NCI-H510A treated with DMSO at 0.1 percent for 48 hours (cell line): ENCODE data around the gene CALML5.

Source experiments
- DNase-seq: peaks from one replicate; lab custom pipeline; 2025; lab: John Stamatoyannopoulos, UW

CALML5 gene

DNA sequence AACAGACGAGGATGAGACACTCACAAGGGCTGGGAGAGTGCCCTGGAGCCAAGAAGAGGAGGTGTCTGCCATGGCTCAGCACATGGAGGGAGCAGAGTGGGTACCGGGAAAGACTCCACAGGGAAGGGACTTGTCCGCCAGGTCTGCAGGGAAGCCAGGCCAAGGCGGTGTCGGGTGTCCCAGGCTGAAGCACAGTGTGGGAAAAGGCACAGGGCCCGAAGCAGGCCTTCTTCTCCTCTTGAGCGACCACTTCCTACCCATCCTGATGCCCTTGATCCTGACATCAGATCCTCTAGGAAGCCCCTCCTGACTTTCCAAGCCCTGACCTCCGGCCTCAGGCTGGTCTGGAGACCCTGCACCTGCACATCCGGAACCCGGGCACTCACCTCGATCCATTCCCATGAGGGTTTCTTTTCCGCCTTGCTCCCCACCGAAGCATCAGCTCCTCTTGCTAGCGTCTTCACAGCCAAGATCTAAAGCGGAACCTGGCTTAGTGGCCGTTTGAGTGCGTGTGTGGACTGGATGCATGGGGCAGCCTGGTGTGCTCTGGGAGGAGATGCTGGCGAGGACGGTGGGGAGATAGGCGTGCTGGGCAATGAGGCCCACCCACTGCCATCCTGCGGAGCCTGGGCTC lies 33.8 kb upstream of the CALML5 start:
- DNase-seq = no peak

DNA sequence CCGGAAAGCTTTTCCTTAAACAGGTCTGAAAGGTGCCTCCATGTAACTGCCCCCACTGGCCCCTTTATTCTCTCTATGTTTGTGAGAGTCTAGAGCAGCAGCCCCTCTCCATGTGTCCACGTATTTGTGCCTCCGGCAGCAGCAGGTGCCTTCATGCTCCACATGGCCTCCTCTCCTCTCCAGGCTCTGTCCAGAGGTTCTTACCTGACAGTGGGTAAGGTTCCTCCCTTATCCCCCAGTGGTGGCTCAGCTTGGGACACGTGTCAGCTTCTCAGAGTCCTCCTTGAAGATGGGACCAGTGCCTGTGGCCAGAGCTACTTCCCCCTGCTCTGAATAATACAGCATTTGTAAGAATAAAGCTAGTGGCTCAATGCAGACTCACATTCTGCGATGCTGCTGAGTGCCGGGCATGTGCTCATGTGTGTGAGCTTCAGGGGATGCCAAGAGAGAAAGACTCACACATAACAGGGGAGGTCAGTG lies 33.3 kb upstream of the CALML5 start:
- no peak for DNase-seq

DNA sequence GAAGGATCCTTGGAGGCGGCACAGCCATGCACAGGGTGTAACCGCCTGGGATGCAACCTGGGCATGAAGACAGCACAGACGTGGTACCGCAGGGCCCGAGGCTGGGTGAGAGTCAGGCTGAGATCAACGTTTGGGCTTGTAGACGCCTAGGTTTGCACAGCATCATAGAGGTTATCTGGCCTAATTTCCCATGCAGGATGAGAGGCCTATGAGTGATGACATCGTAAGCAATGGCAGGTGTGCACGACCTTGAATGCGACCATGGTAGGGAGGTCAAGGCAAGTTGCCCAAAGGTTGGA lies 32.9 kb upstream of the CALML5 start:
- DNase-seq = no peak

DNA sequence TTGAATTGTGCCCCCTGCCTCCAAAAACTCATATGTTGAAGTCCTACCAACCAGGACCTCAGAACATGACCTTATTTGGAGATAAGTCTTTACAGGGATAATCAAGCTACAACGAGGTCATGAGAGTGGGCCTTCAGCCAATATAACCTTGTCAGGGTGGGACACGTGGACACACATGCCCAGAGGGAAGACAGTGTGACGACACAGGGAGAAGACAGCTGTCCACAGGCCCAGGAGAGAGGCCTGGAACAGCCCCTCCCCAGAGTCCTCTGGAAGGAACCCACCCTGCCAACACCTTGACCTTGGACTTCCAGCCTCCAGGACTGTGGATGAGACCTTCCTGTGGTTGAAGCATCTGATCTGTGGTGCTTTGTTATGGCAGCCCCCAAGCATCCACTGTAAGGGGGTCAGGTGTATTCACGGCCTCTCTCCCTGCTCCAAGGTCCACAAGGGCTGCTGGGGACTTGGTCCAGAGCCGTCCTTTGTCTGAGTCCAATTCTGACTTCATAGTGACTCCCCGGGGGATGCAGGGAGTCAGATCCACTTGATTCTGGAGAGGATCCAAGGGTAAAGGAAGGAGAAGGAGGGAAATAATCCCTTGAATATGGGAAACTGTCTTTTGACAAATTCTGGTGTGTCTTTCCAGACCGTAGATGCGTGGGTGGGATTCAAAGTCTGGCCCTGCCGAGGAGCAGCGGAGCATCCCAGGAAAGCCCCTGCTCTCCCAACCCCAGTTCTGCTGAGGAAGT lies 32.4 kb upstream of the CALML5 start:
- no peak for DNase-seq

DNA sequence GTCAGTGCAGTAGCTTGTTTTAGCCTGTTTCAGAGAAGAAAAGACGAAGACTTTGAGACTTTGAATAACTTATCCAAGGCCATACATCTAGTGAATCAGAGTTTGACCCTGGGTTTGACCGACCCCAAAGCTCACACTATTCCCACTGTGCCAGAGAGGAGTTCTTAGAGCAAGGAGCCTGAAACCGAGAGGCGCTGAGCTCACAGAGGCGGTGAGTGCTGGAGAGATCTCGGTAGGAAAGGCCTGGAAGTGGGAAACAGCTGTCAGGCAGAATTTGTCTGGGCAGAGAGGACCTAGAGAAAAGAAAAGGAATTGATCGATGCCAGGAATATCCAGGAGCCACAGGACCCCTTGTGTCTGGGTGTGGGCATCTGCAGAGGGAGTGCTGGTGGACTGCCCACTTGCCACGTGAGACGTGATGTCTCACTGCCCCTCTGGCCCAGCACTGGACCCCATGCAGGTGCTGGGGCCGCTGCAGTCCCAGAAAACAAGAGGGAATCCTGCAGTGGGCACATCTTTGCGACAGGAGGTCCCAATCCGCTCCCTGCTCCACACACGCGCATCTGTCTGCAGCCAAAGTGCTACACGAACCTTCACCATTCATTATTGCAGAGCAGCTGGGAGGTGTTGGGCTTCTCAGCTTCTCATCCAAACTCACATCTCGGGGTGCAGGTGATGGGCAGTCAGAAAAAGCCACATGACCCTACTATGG lies 31.6 kb upstream of the CALML5 start:
- no peak for DNase-seq

DNA sequence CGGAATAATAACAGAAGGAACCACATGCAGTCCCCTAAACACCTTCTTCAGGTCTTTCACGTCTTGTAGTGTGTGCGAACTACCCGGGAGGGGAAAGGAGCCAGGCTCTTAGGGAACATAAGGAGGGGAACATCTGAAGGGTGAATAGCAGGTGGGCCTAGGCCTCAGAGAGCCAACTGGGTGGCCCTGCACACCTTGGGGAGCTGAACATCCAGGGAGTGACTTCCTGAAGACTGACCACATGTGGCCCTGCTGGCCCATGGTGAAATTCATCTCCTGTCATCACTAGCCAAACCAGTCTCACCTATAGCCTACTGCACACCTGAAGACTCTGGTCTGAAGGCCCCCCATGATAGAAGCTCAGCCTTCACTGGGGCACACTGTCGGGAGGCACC lies 31.0 kb upstream of the CALML5 start:
- DNase-seq = no peak

DNA sequence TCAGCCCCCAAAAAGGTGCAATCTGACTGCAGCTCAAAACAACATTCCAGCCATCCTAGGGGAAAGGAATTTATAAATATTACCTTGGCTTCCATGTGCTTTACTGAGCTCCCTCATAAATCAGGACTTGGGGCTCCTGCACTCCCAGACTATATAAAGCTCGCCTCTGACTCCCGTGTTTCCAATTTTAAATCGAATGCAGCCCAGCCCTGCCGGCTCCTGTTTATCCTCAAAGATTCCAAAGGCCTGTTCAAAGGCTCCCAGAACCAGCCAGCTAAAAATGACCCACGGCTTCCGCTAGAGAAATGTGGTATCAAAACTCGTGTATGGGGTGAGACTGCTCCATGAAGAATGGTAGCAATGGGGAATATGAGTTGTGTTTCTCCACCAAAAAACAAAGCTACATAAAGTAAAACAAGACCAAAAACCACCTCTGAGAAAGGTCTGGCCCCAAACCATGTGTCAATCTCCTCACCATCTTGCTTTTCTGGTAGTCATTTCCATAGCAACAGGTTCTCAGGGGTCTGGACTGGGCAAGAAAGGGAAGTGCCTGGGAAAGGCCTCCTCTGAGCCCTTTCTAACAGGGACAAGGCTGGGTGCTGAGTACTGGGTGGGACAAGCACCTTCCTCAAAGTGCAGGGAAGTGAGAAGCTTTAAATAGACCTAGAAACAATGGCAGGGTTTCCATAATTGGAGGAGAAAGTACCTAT lies 30.5 kb upstream of the CALML5 start:
- no peak for DNase-seq

DNA sequence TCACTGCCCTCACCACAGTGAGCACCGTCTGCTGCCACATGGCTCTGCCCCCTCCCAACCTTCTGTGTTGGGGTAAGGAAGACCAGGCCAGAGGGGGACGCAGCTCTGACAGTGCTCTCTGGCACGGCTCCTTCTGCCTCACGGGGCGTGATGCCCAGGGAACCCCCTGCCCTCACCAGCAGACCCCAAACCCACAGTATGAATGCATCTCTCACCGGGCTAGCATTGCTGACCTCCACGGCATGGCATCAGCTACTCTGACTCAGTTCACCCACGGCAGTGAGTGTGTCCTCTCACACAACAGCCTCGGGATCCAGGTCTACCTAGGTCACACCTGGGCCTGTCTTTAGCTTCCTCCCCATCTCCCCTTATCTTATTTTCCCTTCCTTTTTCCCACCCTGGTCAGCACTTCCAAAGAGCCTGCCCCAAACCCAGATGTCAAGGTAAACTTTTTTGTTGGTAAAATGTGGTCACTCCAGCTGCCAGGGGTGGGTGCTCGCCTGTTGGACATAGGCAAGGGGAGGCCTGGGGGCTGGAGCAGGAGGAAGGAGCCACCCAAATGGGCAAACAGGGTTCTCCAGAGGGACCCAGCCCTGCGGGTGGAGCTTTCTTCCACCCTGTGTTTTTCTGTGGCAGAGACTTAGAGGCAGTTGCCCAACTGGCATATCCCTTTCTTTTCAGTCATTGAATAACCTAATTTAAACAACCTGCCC lies 29.8 kb upstream of the CALML5 start:
- no peak for DNase-seq

DNA sequence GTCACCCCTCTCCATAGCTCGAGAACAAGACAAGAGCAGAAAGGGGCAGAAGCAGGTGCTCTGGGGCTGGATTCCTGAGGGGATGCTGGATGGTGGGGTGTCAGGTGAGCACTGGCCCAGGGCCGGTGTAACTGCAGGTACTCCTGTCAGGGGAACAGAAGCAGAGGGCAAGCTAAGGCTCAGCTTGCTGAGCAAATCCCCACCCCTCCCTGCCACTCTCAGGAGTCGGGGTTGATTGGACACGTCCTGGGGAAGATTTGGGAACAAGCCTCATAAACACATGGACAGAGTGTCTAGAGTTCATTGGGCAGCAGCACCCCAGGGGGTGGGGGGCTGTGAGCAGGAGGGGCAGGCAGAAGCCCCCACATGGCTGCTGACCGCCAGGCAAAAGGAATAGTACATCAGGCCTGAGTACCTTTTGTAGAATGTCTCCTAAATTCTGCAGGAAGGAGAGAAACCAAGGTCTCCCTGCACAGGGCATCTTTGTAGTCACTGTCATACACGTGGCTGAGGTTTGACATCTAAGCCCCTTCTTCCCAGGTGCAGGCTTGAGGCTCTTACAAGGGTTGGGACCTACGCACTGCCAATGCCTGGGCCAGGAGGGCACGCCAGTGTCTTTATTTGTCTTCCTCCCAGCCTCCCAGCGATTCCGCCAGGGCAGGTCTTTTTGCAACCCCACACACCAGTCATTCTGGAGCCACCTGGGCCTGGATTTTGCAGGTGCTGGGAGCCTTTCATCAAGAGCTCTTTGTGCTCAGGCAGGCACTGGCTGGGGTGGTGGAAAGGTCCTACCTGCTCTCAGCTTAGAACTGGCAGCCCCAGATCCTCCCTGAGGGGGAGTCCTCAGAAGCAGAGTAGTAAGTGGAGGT lies 28.2 kb upstream of the CALML5 start:
- DNase-seq = peak; percentile 59

DNA sequence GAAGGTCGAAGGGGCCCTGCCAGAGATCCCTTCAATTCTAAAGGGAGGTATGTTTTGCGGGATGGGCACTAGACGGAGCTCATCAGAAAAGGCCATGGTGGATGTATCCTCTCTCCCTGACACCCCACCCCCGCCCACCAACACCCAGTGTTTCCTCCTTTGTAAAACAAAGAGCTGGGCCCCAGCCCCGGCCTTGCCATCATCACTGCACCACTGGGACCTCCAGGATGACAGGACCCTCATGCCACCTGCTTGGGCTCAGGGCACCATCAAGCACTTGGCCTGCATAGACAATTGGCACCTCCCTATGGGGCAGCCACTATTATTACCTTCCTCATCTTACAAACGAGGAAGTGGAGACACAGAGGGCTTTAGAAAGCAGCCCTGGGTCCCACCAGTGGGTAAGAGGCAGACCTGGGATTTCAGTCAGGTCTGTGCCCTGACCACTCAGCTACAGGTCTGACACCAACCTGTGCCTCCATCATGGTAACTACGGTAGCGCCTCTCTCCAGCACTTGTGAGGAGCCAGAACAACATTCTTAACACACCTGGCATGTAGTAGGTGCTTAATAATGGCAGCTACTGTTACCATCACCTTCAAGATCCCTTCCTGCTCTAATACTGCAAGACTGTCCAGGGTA lies 27.4 kb upstream of the CALML5 start:
- no peak for DNase-seq

DNA sequence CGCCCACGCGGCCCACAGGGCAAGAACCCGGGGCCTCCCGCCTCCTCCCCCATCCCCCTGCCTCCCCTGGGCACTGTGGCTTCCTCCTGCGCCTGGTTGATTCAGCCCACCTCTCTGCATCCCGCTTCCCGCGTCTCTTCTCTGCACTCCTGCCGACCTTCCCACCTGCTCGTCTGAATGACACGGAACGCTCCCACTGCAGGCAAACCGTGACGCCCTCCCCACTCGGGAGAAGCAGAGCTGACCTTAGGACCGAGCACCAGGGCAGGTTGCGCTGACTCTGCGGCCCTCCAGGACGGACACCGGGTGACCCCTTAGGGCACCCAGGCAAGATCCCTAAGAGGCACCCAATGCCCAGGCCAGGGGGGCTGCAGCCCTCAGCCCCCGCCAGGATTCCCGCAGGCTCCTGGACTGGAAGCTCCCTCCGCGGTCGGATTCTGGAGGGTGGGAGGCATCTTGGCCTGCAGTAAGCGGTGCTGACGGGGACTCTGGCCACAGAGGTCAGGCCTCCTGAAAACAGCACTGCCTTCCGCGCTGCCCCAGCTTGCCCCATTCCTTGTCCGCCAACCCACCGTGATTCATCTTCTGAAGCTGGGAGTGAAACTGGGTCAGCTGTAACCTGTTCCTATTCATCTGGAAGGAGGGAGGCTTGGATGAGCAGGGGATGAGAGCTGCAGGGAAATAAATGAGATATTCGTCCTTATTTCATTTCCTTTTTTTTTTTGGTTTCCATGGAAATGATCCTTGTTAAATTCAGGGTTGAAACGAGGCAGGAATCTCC lies 26.4 kb upstream of the CALML5 start:
- DNase-seq = no peak

DNA sequence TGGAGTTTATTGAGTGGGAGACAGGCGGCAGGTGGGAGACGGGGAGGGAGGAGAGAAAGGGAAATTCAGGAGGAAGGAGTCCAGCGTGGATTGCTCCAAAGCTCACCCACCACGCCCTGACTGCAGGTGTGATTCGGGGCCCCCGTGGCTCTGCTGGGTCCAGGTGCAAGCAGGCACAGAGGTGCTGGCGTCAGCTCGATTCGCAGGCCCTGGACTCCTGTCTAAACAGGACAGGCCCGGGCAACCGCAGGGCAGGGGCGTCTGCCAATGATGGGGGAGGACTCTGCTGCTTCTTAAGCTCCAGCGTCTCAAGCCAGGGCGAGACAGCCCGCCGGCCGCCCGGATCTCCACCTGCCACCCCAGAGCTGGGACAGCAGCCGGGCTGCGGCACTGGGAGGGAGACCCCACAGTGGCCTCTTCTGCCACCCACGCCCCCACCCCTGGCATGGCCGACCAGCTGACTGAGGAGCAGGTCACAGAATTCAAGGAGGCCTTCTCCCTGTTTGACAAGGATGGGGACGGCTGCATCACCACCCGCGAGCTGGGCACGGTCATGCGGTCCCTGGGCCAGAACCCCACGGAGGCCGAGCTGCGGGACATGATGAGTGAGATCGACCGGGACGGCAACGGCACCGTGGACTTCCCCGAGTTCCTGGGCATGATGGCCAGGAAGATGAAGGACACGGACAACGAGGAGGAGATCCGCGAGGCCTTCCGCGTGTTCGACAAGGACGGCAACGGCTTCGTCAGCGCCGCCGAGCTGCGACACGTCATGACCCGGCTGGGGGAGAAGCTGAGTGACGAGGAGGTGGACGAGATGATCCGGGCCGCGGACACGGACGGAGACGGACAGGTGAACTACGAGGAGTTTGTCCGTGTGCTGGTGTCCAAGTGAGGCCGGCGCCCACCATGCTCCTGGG lies 25.5 kb upstream of the CALML5 start, which contains the start of gene CALML3:
CALML3 (plus strand) TSS at position 321 of the 920 bp plus-strand sequence; CDS start at position 446, 125 bp downstream.
- DNase-seq = peak; percentile 45

DNA sequence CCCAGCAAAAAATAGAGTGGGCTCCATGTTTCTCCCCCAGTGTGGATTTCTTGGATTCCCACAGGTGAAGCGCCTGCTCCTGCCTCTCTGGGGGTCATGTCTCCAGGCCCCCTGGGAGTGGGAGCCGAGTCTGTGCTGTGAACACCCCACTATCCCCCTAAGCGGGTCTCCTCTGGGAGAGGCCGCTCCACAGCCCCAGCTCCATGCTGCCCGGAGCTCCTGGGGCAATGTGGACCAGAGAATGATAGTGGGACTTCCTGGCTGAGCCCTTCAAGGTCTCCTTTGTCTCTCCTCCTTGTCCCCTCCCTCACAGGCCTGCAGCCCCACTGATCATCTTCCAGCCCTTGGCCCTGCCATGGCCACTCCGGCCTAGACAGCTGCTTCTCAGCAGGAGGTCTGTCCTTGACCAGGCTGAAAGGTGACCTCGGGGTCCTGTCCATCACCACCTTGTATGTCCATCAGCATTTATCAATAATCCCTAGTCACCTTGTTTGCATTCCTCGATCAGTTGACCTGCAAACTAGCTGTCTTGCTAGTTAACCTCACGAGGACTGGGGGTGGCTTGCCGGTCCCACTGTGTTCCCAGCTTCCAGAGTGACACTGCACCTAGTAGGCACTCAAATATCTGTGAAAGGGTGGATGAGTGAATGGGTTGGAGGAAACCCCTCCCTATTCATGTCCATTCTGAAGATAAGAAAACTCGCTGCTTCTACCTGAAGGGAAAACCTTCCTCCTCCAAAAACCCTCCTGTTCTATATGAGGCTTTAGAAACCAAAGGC lies 24.6 kb upstream of the CALML5 start:
- DNase-seq = no peak

DNA sequence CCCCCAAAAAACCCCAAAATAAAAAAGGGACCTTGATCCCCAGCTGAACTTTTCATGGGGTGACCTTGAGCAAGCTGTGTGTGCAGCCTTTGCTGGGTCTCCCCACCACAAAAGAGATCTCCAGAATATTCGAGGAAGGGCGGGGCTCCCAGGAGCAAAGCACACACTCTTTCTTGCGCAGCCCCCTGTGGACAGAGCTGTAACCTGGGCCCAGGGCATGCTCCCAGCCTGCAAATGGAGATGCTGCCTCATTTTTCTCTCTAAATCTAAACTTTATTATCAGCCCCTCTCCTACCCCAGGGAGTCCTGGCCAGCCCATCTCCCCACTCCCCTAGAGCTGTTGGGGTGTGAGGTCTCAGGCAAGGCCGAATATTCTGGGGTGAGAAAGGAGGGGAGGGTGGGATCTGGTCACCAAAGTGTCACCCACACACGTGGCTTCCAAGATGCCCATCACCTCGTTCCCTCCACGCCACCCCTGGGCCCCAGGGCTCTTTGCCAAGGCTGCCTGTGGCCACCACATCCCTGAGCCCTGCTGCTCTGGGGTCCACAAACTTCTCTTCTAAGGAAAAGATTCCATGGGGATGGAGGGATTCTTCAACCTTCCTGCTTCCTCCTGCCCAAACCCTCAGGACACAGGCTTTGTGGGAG lies 23.7 kb upstream of the CALML5 start:
- DNase-seq = no peak

DNA sequence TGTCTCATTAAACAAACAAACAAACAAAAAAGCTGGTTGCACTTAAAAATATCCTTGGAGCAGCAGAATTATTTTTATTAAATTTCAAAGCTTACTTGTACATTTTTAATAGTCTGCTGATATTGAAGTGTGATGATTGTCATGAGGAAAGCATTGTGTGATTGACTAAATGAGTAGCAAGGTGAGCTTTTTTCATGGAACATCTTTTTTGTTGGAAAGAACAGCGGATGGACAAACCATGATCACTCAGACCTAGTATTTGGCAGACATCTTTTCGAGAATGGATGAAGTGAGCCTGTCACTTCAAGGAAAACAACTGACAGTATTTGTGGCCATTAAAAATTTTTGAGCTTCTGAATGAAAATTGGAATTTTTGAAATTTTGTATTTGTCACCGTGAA lies 19.7 kb upstream of the CALML5 start:
- no peak for DNase-seq

DNA sequence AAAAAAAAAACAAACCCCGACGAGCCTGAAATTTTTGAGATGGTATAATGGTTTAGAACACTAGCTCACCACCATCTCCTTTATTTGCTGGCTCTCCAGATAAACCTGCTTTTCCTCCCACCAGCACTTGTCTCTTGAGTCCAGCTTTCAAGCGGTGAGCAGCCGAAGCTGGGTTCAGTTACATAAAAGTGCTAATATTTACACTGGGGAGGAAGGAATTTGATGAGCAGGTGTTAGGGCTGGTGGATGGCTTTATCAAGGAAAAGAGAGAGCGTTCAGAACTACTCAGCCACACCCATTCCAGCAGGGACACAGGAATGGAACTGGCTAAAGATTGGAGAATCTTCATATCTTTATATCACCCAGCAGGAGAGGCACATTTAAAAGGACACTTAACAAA lies 18.8 kb upstream of the CALML5 start:
- peak; percentile 92 for DNase-seq

DNA sequence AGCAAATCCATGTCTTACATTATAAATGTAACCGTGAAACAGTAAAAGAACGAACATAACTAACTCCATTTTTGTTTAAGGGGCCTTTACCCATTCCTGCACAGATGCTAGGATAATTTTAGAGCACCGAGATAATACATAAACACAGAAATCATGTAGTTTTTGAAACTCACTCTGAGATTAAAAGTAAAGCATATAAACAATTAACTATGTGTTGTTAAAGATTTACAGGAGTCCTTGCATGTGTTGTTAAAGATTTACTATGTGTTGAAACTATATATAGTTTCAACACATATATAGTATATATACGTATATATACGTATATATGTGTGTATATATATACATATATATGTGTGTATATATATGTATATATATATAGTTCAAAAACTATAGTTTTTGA lies 18.2 kb upstream of the CALML5 start:
- DNase-seq = no peak
